ENCODE results near the gene NELFB.

NELFB gene

GRCh38 chr9:137247135-137247915, 7.8 kb upstream of the NELFB start:
- Histone ChIP-seq H3K27ac (ENCODE audit: low read length) (no peak overlapping the region), H3K27me3 (ENCODE audit: low read depth, low read length) (no peaks in the 10 kb centered on the region), H3K36me3 (replicated peaks; ENCODE audit: low read depth, low read length) (peaks cover 12% of the 10 kb centered on the region), H3K4me3 (ENCODE audit: low read length) (no peak overlapping the region), H2AFZ (ENCODE audit: low read depth, low read length) (no peak overlapping the region), H4K20me1 (ENCODE audit: insufficient read depth, low read length) (peaks cover 18% of the 10 kb centered on the region), H3K9me3 (ENCODE audit: insufficient read depth, low read length) (no peaks in the 10 kb centered on the region), H3K4me1 (ENCODE audit: low read length) (peaks cover 9% of the 10 kb centered on the region), H3K79me2 (ENCODE audit: low read length) (peaks cover 9% of the 10 kb centered on the region), H3K9ac (ENCODE audit: low read length) (no peak overlapping the region), H3K4me2 (ENCODE audit: low read length) (no peak overlapping the region)
- no peak for TF ChIP-seq EZH2phosphoT487 (IDR thresholded peaks at IDR 0.05; ENCODE audit: low read depth)
- no peak for TF ChIP-seq CTCF (IDR thresholded peaks at IDR 0.05; ENCODE audit: low read depth, low read length)

- Histone ChIP-seq H3K79me2 (ENCODE audit: low read length) (peaks cover 4% of the 10 kb centered on the region), H3K27me3 (ENCODE audit: low read depth, low read length) (no peaks in the 10 kb centered on the region), H3K27ac (ENCODE audit: low read length) (no peak overlapping the region), H3K4me3 (ENCODE audit: low read length) (no peak overlapping the region), H3K4me1 (ENCODE audit: low read length) (peaks cover 10% of the 10 kb centered on the region), H3K4me2 (ENCODE audit: low read length) (no peak overlapping the region), H3K9ac (ENCODE audit: low read length) (no peak overlapping the region), H3K36me3 (replicated peaks; ENCODE audit: low read depth, low read length) (peaks cover 11% of the 10 kb centered on the region), H3K9me3 (ENCODE audit: insufficient read depth, low read length) (no peaks in the 10 kb centered on the region), H2AFZ (ENCODE audit: low read depth, low read length) (no peak overlapping the region), H4K20me1 (ENCODE audit: insufficient read depth, low read length) (peaks cover 13% of the 10 kb centered on the region)
- TF ChIP-seq CTCF (IDR thresholded peaks at IDR 0.05; ENCODE audit: low read depth, low read length) (no peak), EZH2phosphoT487 (IDR thresholded peaks at IDR 0.05; ENCODE audit: low read depth) (no peak)
These were observed 7.3 kb upstream of the NELFB start for GRCh38 chr9:137247916-137248175.

GRCh38 chr9:137250329-137251193, 4.6 kb upstream of the NELFB start:
- H3K4me3 ChIP-seq (ENCODE audit: low read length), result no peak overlapping the region
- no peak overlapping the region for H3K9ac ChIP-seq (ENCODE audit: low read length)
- H3K36me3 ChIP-seq (replicated peaks; ENCODE audit: low read depth, low read length), result no peaks in the 10 kb centered on the region
- H3K4me1 ChIP-seq (ENCODE audit: low read length), result peaks cover 26% of the 10 kb centered on the region
- H3K9me3 ChIP-seq (ENCODE audit: insufficient read depth, low read length), result no peaks in the 10 kb centered on the region
- H3K4me2 ChIP-seq (ENCODE audit: low read length), result no peak overlapping the region
- H3K27me3 ChIP-seq (ENCODE audit: low read depth, low read length), result no peaks in the 10 kb centered on the region
- no peaks in the 10 kb centered on the region for H4K20me1 ChIP-seq (ENCODE audit: insufficient read depth, low read length)
- H3K79me2 ChIP-seq (ENCODE audit: low read length), result peaks cover 12% of the 10 kb centered on the region
- TF ChIP-seq EZH2phosphoT487 (IDR thresholded peaks at IDR 0.05; ENCODE audit: low read depth) (no peak), CTCF (IDR thresholded peaks at IDR 0.05; ENCODE audit: low read depth, low read length) (no peak)
- no peak overlapping the region for H3K27ac ChIP-seq (ENCODE audit: low read length)
- H2AFZ ChIP-seq (ENCODE audit: low read depth, low read length), result no peak overlapping the region

GRCh38 chr9:137251194-137251461, 4.0 kb upstream of the NELFB start, which contains the start of gene STPG3:
Gene STPG3, plus strand, starts transcription at chr9:137251286. Its CDS starts 1 bp downstream, at chr9:137251287.
- no peak within 1 kb of the TSS for H2AFZ ChIP-seq (ENCODE audit: low read depth, low read length)
- H3K27me3 ChIP-seq (ENCODE audit: low read depth, low read length), result no peaks in the 10 kb centered on the region
- H3K4me2 ChIP-seq (ENCODE audit: low read length), result peak within 1 kb of the TSS; percentile 91
- peaks cover 28% of the 10 kb centered on the region for H3K4me1 ChIP-seq (ENCODE audit: low read length)
- peak within 1 kb of the TSS; percentile 88 for H3K4me3 ChIP-seq (ENCODE audit: low read length)
- TF ChIP-seq CTCF (IDR thresholded peaks at IDR 0.05; ENCODE audit: low read depth, low read length) (no peak), EZH2phosphoT487 (IDR thresholded peaks at IDR 0.05; ENCODE audit: low read depth) (no peak)
- 0 out of 2 replicates have a peak, but pooled peaks cover 2% of the 10 kb centered on the region for H4K20me1 ChIP-seq (ENCODE audit: insufficient read depth, low read length)
- peaks cover 18% of the 10 kb centered on the region for H3K79me2 ChIP-seq (ENCODE audit: low read length)
- no peak within 1 kb of the TSS for H3K27ac ChIP-seq (ENCODE audit: low read length)
- no peaks in the 10 kb centered on the region for H3K9me3 ChIP-seq (ENCODE audit: insufficient read depth, low read length)
- peaks cover under 1% of the 10 kb centered on the region for H3K36me3 ChIP-seq (replicated peaks; ENCODE audit: low read depth, low read length)
- H3K9ac ChIP-seq (ENCODE audit: low read length), result no peak within 1 kb of the TSS

All from OCI-LY3 (cell line).